HFFc6 (cell line): ENCODE data around the gene ESPNL. TPM values are rescaled to one million over a fixed set of nuclear protein-coding genes. Genes with fewer than 3 reads are reported as not detected.

Source experiments
- DNase-seq: peaks from one replicate; pipeline ENCODE4 v3.0.0-alpha.2; 2018
- H3K27ac Mint-ChIP-seq: 2 replicates; pipeline ENCODE4 v1.8.0; 2020; ENCODE audit warnings: mild to moderate bottlenecking, mixed read lengths
- H3K27me3 Mint-ChIP-seq: 2 replicates; pipeline ENCODE4 v1.8.0; 2021; ENCODE audit warnings: mild to moderate bottlenecking, moderate library complexity, mixed read lengths; ENCODE audit not compliant: insufficient read depth
- H3K36me3 Mint-ChIP-seq: 2 replicates; pipeline ENCODE4 v1.8.0; 2021; ENCODE audit warnings: low read depth, mixed read lengths
- H3K4me1 Mint-ChIP-seq: 2 replicates; pipeline ENCODE4 v1.8.0; 2020; ENCODE audit warnings: low read depth, mixed read lengths
- H3K4me3 Mint-ChIP-seq: 2 replicates; pipeline ENCODE4 v1.8.0; 2020; ENCODE audit warnings: mild to moderate bottlenecking, moderate library complexity, mixed read lengths
- H3K9me3 Mint-ChIP-seq: 2 replicates; pipeline ENCODE4 v1.8.0; 2020; ENCODE audit warnings: mild to moderate bottlenecking, mixed read lengths
- CTCF ChIP-seq: fragments of 200-600 bp; sonication (generic); IDR thresholded peaks from 2 replicates; pipeline ENCODE4 v1.5.0; 2021; ENCODE audit warnings: antibody characterized with exemption, mild to moderate bottlenecking
- total RNA-seq, 6 experiments: library from RNA; stranded (reverse); fragmentation: NEBNext Ultra II Directional; extraction: Animal tissue kit (Norgen Biotek cat#: 25700); gene quantifications; 2 replicates in 1 of 6; 3 replicates in 5 of 6; pipeline ENCODE4 v1.2.3, GENCODE V29; 2021

ESPNL gene
- total RNA-seq, 6 experiments from 2014 or later = 1.0 to 3.0 (median 2.6) TPM

GRCh38 chr2:238160206-238161129 lies 60.3 kb downstream of the ESPNL start:
- Mint-ChIP-seq H3K36me3 (no peaks in the 10 kb centered on the region), H3K27ac (no peak overlapping the region), H3K27me3 (peaks cover 2% of the 10 kb centered on the region), H3K4me1 (peaks cover 5% of the 10 kb centered on the region), H3K4me3 (no peak overlapping the region), H3K9me3 (no peaks in the 10 kb centered on the region)
- DNase-seq = no peak
- TF ChIP-seq CTCF = peak; percentile 28; the same call in 1 of the 2 replicates

DNA sequence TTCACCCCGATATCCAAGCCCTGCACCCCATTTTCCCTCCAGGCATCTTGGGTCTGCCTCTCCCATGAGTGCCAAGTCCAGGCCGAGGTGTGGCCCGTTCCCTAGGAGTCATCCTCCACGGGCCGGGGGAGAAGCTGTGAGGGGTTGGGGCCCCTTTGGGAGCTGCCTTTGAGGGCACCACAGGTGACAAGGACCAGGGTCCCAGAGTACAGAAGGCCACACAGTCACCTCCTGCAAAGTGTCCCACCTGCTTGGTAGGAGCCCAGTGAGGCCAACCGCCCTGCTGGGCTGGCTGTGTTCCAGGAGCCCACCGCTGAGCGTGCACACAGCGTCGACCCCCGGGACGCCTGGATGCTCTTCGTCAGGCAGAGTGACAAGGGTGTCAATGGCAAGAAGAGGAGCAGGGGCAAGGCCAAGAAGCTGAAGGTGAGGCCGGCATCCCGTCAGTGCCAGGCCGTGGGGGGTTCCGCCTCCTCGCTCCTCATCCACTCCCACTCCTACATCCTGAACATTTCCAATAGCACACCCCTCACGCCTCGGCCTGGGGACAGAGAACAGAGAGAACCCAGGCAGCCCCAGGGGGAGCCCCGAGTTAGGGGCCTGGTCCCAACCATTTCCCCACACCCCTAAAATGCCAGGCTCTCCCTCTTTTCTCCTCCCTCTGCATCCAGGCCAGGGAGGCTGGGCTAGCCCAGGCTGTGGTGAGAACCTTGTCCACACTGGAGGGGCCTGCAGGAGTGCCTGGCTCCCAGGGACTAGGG lies 61.3 kb downstream of the ESPNL start:
- no peak overlapping the region for H3K27ac Mint-ChIP-seq
- TF ChIP-seq CTCF = no peak
- no peak for DNase-seq
- no peaks in the 10 kb centered on the region for H3K9me3 Mint-ChIP-seq
- H3K4me3 Mint-ChIP-seq = no peak overlapping the region
- H3K27me3 Mint-ChIP-seq = peaks cover 2% of the 10 kb centered on the region
- no peaks in the 10 kb centered on the region for H3K36me3 Mint-ChIP-seq
- H3K4me1 Mint-ChIP-seq = no peaks in the 10 kb centered on the region

GRCh38 chr2:238162251-238162845 lies 62.2 kb downstream of the ESPNL start:
- Mint-ChIP-seq H3K27ac (no peak overlapping the region), H3K27me3 (peaks cover 2% of the 10 kb centered on the region), H3K36me3 (no peaks in the 10 kb centered on the region), H3K9me3 (no peaks in the 10 kb centered on the region), H3K4me1 (no peaks in the 10 kb centered on the region), H3K4me3 (no peak overlapping the region)
- no peak for TF ChIP-seq CTCF
- DNase-seq = no peak

GRCh38 chr2:238162846-238163441 lies 62.8 kb downstream of the ESPNL start:
- H3K4me1 Mint-ChIP-seq = 0 out of 2 replicates have a peak, but pooled peaks cover 5% of the 10 kb centered on the region
- peaks cover 2% of the 10 kb centered on the region for H3K27me3 Mint-ChIP-seq
- no peak for DNase-seq
- no peak overlapping the region for H3K27ac Mint-ChIP-seq
- no peaks in the 10 kb centered on the region for H3K9me3 Mint-ChIP-seq
- H3K4me3 Mint-ChIP-seq = no peak overlapping the region
- no peaks in the 10 kb centered on the region for H3K36me3 Mint-ChIP-seq
- no peak for TF ChIP-seq CTCF

GRCh38 chr2:238163481-238164198 lies 63.5 kb downstream of the ESPNL start:
- Mint-ChIP-seq H3K27me3 (peaks cover 2% of the 10 kb centered on the region), H3K27ac (no peak overlapping the region), H3K4me3 (no peak overlapping the region), H3K4me1 (peaks cover 10% of the 10 kb centered on the region), H3K9me3 (no peaks in the 10 kb centered on the region), H3K36me3 (peaks cover 4% of the 10 kb centered on the region; the same call in 1 of the 2 replicates)
- DNase-seq = no peak
- no peak for TF ChIP-seq CTCF
